ENCODE results near the gene ZNF112.

Gene ZNF112

GRCh38 chr19:44280916-44281315, 75.6 kb downstream of the ZNF112 start:
- H3K9me3 ChIP-seq = peaks cover 5% of the 10 kb centered on the region
- H3K4me1 ChIP-seq (ENCODE audit: control insufficient read depth in 1 of 2, insufficient read depth in 1 of 2, low read depth in 1 of 2, low read length in 1 of 2) = no peaks in the 10 kb centered on the region
- TF ChIP-seq CTCF (IDR thresholded peaks at IDR 0.05) = no peak
- H3K27me3 ChIP-seq = no peaks in the 10 kb centered on the region
- H3K27ac ChIP-seq = no peak overlapping the region
- no peak overlapping the region for H3K4me3 ChIP-seq (ENCODE audit: low read depth in 1 of 2, low read length in 1 of 2)
- no peaks in the 10 kb centered on the region for H3K36me3 ChIP-seq

- Histone ChIP-seq H3K4me3 (ENCODE audit: low read depth in 1 of 2, low read length in 1 of 2) (no peak overlapping the region), H3K27me3 (no peaks in the 10 kb centered on the region), H3K4me1 (ENCODE audit: control insufficient read depth in 1 of 2, insufficient read depth in 1 of 2, low read depth in 1 of 2, low read length in 1 of 2) (no peaks in the 10 kb centered on the region), H3K9me3 (peaks cover 5% of the 10 kb centered on the region), H3K27ac (no peak overlapping the region), H3K36me3 (no peaks in the 10 kb centered on the region)
- TF ChIP-seq CTCF (IDR thresholded peaks at IDR 0.05) = no peak
Observed at GRCh38 chr19:44278181-44278690, 78.2 kb downstream of the ZNF112 start.

DNA sequence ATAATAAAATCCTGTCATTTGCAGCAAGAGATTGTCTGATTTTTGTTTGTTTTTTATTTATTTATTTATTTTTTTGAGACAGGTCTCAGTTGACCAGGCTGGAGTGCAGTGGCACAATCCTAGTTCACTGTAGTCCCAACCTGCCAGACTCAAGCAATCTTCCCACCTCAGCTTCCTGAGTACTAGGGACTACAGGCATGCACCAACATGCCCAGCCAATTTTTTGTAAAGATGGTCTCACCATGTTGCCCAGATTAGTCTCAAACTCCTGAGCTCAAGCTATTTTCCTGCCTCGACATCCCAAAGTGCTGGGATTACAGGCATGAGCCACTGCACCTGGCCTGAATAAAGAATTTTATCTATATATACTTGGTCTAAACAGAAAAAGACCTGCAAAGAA, 79.1 kb downstream of the ZNF112 start:
- Histone ChIP-seq H3K4me1 (ENCODE audit: control insufficient read depth in 1 of 2, insufficient read depth in 1 of 2, low read depth in 1 of 2, low read length in 1 of 2) (no peaks in the 10 kb centered on the region), H3K9me3 (peaks cover 5% of the 10 kb centered on the region), H3K27me3 (no peaks in the 10 kb centered on the region), H3K27ac (no peak overlapping the region), H3K4me3 (ENCODE audit: low read depth in 1 of 2, low read length in 1 of 2) (no peak overlapping the region), H3K36me3 (no peaks in the 10 kb centered on the region)
- TF ChIP-seq CTCF (IDR thresholded peaks at IDR 0.05) = no peak
